CD14-positive monocyte (primary cell): Measurements from ENCODE around the gene DAB2IP. TPM values are rescaled to one million over a fixed set of nuclear protein-coding genes. Genes with fewer than 3 reads are reported as not detected.

Source experiments
- DNase-seq, 3 donors: peaks; one replicate each; pipeline ENCODE4 v3.0.0-alpha.2; 2011 to 2022
- H2AFZ ChIP-seq: 2 replicates; pipeline ENCODE4 v1.6.0; 2012; ENCODE audit warnings: mild to moderate bottlenecking, low read depth, low read length, inconsistent platforms; ENCODE audit not compliant: insufficient read depth, poor library complexity, severe bottlenecking
- H3K27ac ChIP-seq, 2 donors: 1 replicate in 1 of 2; 2 replicates in 1 of 2; pipeline ENCODE4 v1.5.1; 2012 to 2013; ENCODE audit warnings: low read length in 2 of 2, control low read depth in 1 of 2, inconsistent platforms in 1 of 2, low read depth in 1 of 2, mild to moderate bottlenecking in 1 of 2
- H3K27me3 ChIP-seq, 2 donors: one replicate each; pipeline versions ENCODE4 v1.6.0 to v1.6.1; 2011 to 2013; ENCODE audit warnings: low read length in 2 of 2; ENCODE audit not compliant: control insufficient read depth in 2 of 2, insufficient read depth in 2 of 2
- H3K36me3 ChIP-seq, 2 donors: replicated peaks in 1 of 2; 1 replicate in 1 of 2; 2 replicates in 1 of 2; pipeline versions ENCODE4 v1.5.1 to v1.6.1; 2012 to 2013; ENCODE audit warnings: low read length in 2 of 2, control low read depth in 1 of 2, inconsistent platforms in 1 of 2, mild to moderate bottlenecking in 1 of 2; ENCODE audit not compliant: insufficient read depth in 2 of 2, control insufficient read depth in 1 of 2
- H3K4me1 ChIP-seq, 2 donors: 1 replicate in 1 of 2; 2 replicates in 1 of 2; pipeline versions ENCODE4 v1.5.1 to v1.6.1; 2012 to 2013; ENCODE audit warnings: low read length in 2 of 2, control low read depth in 1 of 2, inconsistent platforms in 1 of 2, mild to moderate bottlenecking in 1 of 2, moderate library complexity in 1 of 2; ENCODE audit not compliant: insufficient read depth in 2 of 2, control insufficient read depth in 1 of 2
- H3K4me2 ChIP-seq: replicated peaks from 2 replicates; pipeline ENCODE3; 2012; ENCODE audit warnings: low read length, moderate library complexity, mild to moderate bottlenecking; ENCODE audit not compliant: poor library complexity, severe bottlenecking; ENCODE audit errors: extremely low read depth
- H3K4me3 ChIP-seq, 3 experiments: fragments of 200-600 bp in 1 of 3; sonication (generic) in 1 of 3; replicated peaks in 1 of 3; 1 replicate in 2 of 3; 2 replicates in 1 of 3; pipeline ENCODE4 v1.5.1; 2011 to 2013; ENCODE audit warnings: low read length in 3 of 3, mild to moderate bottlenecking in 3 of 3, control low read depth in 2 of 3, low read depth in 2 of 3, inconsistent platforms in 1 of 3, moderate library complexity in 1 of 3
- H3K79me2 ChIP-seq: 2 replicates; pipeline ENCODE4 v1.6.0; 2012; ENCODE audit warnings: mild to moderate bottlenecking, control low read depth, inconsistent platforms, low read length, moderate library complexity; ENCODE audit not compliant: insufficient read depth
- H3K9ac ChIP-seq: 2 replicates; pipeline ENCODE4 v1.6.0; 2017; ENCODE audit warnings: low read length, mild to moderate bottlenecking; ENCODE audit not compliant: insufficient read depth, poor library complexity, severe bottlenecking
- H3K9me3 ChIP-seq, 2 donors: replicated peaks in 1 of 2; 1 replicate in 1 of 2; 2 replicates in 1 of 2; pipeline versions ENCODE4 v1.5.1 to v1.6.1; 2012 to 2013; ENCODE audit warnings: low read length in 2 of 2, control low read depth in 1 of 2; ENCODE audit not compliant: control insufficient read depth in 1 of 2, insufficient read depth in 1 of 2
- H4K20me1 ChIP-seq: 2 replicates; pipeline ENCODE4 v1.6.0; 2012; ENCODE audit warnings: mild to moderate bottlenecking, low read length, control low read depth, moderate library complexity; ENCODE audit not compliant: insufficient read depth
- H3K27ac Mint-ChIP-seq, 7 donors: one replicate each; pipeline ENCODE4 v1.8.0; 2020; ENCODE audit warnings: mild to moderate bottlenecking in 7 of 7, mixed read lengths in 7 of 7, moderate library complexity in 6 of 7, inconsistent platforms in 2 of 7
- H3K27me3 Mint-ChIP-seq, 3 donors: one replicate each; pipeline ENCODE4 v1.8.0; 2021 to 2022; ENCODE audit warnings: low read depth in 3 of 3, mild to moderate bottlenecking in 3 of 3, mixed read lengths in 3 of 3, moderate library complexity in 3 of 3, inconsistent platforms in 1 of 3
- H3K36me3 Mint-ChIP-seq, 2 donors: one replicate each; pipeline ENCODE4 v1.8.0; 2020; ENCODE audit warnings: mixed read lengths in 2 of 2, inconsistent platforms in 1 of 2, mild to moderate bottlenecking in 1 of 2
- H3K4me1 Mint-ChIP-seq: one replicate; pipeline ENCODE4 v1.8.0; 2020; ENCODE audit warnings: mild to moderate bottlenecking, mixed read lengths
- H3K4me3 Mint-ChIP-seq, 2 donors: one replicate each; pipeline ENCODE4 v1.8.0; 2020; ENCODE audit warnings: mild to moderate bottlenecking in 2 of 2, mixed read lengths in 2 of 2, moderate library complexity in 1 of 2
- H3K9me3 Mint-ChIP-seq, 7 donors: one replicate each; pipeline ENCODE4 v1.8.0; 2020 to 2022; ENCODE audit warnings: mixed read lengths in 7 of 7, mild to moderate bottlenecking in 6 of 7, moderate library complexity in 6 of 7, inconsistent platforms in 2 of 7
- CTCF ChIP-seq: fragments of 200-600 bp; IDR thresholded peaks from one replicate; pipeline ENCODE4 v1.8.0; 2022; ENCODE audit warnings: antibody characterized with exemption, mild to moderate bottlenecking
- WGBS: methylation state at CpG from one replicate; pipeline ENCODE4 v1.1.5; 2013; ENCODE audit warnings: missing lambda C conversion rate; ENCODE audit not compliant: insufficient coverage; 5-methylcytosine and 5-hydroxymethylcytosine counted together
- intact Hi-C, 2 donors: fragments of 100-400 bp; cut with micrococcal nuclease; formaldehyde crosslinking; loops; one replicate each; pipeline versions ENCODE4 v1.15.0 to v1.15.1; 2023
- polyA plus RNA-seq, 3 donors: library from polyadenylated mRNA; depleted of rRNA in 1 of 3; unstranded in 2 of 3; stranded (reverse) in 1 of 3; fragments of 300-500 nt in 2 of 3; fragments of >200 nt in 1 of 3; fragmentation: Illumina TruSeq in 2 of 3; gene quantifications; 1 replicate in 2 of 3; 2 replicates in 1 of 3; pipeline ENCODE4 v1.2.3, GENCODE V29; 2012 to 2021

Gene DAB2IP
- polyA plus RNA-seq, 3 donors, result 0.13 TPM; not detected in 2

GRCh38 chr9:121641224-121641611 is 10.2 kb upstream of the DAB2IP start:
- TF ChIP-seq CTCF, result no peak
- H3K27me3 ChIP-seq, result no peaks in the 10 kb centered on the region
- H3K36me3 Mint-ChIP-seq, result no peaks in the 10 kb centered on the region
- no peak overlapping the region for H3K4me3 Mint-ChIP-seq
- H3K36me3 ChIP-seq, result no peaks in the 10 kb centered on the region
- H3K4me3 ChIP-seq, result no peak overlapping the region
- H3K27me3 Mint-ChIP-seq, result peaks cover 17 to 23% (median 18%) of the 10 kb centered on the region in 3 donors
- no peaks in the 10 kb centered on the region for H4K20me1 ChIP-seq
- no peaks in the 10 kb centered on the region for H3K79me2 ChIP-seq
- H3K9me3 ChIP-seq, result no peaks in the 10 kb centered on the region
- no peak overlapping the region for H2AFZ ChIP-seq
- no peak for DNase-seq
- H3K27ac Mint-ChIP-seq, result no peak overlapping the region
- no peak overlapping the region for H3K9ac ChIP-seq
- peaks cover 0 to 3% of the 10 kb centered on the region in 2 donors for H3K4me1 ChIP-seq
- intact Hi-C loops, result no loop called here
- WGBS, result 100% methylated on average over 1 of the region's 2 CpGs
- peaks cover 18% of the 10 kb centered on the region for H3K4me1 Mint-ChIP-seq
- no peak overlapping the region for H3K27ac ChIP-seq
- peaks cover 0 to 5% (median 0%) of the 10 kb centered on the region in 7 donors for H3K9me3 Mint-ChIP-seq
- no peak overlapping the region for H3K4me2 ChIP-seq

GRCh38 chr9:121642758-121643157 is 8.7 kb upstream of the DAB2IP start:
- intact Hi-C loops, result no loop called here
- Histone ChIP-seq H3K9me3 (no peaks in the 10 kb centered on the region), H4K20me1 (no peaks in the 10 kb centered on the region), H3K27ac (no peak overlapping the region), H2AFZ (no peak overlapping the region), H3K4me3 (no peak overlapping the region), H3K9ac (no peak overlapping the region), H3K27me3 (peaks cover 0 to 4% of the 10 kb centered on the region in 2 donors), H3K36me3 (no peaks in the 10 kb centered on the region), H3K4me1 (peaks cover 0 to 3% of the 10 kb centered on the region in 2 donors), H3K79me2 (no peaks in the 10 kb centered on the region), H3K4me2 (no peak overlapping the region)
- Mint-ChIP-seq H3K9me3 (peaks cover 0 to 5% (median 0%) of the 10 kb centered on the region in 7 donors), H3K27ac (peak overlapping the region in 1 of 7 donors; percentile 11), H3K27me3 (peaks cover 9 to 17% (median 9%) of the 10 kb centered on the region in 3 donors), H3K36me3 (no peaks in the 10 kb centered on the region), H3K4me1 (peaks cover 15% of the 10 kb centered on the region), H3K4me3 (no peak overlapping the region)
- no peak for TF ChIP-seq CTCF
- 73% methylated on average over 3 of the region's 3 CpGs for WGBS
- DNase-seq, result no peak
